GM18498 (cell line): ENCODE results near the gene ZNF783.
"Not testable (repeated sequence)": the region's sequence is repeated elsewhere in the genome, so short reads cannot be mapped to it uniquely, and the experiment has no call there.

Source experiments
- ATAC-seq: cut with Tn5 transposase; IDR thresholded peaks from one replicate; pipeline ENCODE4 v1.9.1; 2021; ENCODE audit warnings: mild to moderate bottlenecking, moderate library complexity; ENCODE audit not compliant: unreplicated experiment

Gene ZNF783

DNA sequence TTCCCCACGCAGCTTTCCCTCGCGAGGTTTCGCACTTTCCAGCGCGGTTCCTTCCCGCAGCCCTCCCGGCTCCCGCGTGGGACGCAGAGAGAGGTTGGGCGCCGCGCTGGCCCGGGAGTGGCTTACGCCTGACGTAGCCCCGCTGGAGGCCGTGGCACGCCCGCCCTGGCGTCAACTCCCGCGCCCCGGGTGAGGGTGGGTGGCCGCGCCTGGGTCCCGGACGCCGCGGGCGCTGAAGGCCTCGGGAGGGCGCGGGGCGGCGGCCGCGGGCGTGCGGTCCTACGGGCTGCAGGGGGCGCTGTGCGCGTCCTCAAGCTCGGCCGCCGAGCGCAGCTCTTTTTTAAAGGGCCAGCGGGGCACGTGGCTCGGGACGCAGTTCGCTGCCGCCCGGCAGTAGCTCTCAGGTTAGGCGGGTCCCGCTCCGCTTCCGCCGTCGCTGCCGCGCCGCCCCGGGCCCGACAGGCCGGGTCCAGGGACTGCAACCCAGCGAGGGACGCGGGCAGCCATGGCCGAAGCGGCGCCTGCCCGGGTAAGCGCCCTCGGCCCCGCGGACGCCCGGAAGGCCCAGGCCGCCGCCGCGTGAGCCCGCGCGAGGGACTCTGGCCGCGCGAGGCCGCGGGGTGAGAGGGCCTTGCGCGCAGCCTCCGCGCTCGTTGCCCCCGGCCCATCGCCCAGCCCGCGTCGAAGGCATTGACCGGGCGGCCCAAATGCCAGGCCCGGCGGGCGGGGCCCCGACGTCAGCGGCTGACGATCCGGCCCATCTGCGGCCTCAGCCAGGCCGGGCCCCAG, at the start of gene ZNF783:
Gene ZNF783, plus strand, starts transcription at position 368 of the 789 bp plus-strand sequence. Its CDS starts 138 bp downstream, at position 506.
- ATAC-seq = peak; percentile 91

DNA sequence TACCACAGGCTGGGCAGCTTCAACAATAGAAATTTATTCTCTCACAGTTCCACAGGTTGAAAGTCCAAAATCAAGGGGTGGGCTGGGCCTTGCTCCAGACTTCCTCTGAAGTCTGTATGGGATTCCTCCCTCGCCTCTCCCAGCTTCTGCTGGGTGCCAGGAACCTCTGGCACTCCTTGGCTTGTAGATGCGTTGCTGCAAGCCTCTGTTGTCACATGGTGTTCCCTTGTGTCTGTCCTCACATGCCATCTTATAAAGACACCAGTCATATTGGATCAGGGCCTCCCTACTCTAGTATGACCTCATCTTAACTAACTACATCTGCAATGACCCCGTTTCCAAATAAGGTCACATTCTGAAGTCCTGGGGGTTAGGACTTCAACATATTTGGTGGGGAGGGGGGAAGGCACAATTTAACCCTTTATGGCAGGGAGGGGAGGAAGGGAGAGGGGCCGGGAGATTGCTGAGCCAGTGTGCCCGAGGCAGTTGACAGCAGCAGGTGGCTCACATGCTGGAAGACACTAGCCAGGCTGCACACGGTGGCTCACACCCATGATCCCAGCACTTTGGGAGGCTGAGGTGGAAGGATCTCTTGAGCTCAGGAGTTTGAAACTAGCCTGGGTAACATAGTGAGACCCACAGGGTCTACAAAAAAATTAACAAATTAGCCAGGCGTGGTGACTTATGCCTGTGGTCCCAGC, 47.8 kb upstream of the ZNF783 start:
- ATAC-seq = no peak

DNA sequence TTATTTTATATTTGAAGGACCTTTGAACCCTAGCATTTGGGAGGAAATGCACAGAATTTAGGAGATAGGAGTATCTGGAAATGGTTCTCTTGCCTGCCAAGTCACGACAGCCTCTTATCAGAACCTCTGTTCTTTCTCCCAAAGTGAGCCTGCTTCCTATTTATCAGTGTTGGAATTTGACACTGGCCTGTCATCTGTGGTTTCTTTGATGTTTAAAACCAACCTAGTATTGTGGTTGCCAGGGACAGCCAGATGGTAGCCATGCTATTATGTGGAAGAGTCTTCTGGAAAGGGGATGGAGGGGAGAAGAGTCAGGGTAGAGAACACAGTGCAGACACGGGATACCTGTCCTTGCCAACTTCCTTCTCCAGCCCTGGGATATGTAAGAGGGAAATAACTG, 45.6 kb upstream of the ZNF783 start:
- ATAC-seq = no peak

DNA sequence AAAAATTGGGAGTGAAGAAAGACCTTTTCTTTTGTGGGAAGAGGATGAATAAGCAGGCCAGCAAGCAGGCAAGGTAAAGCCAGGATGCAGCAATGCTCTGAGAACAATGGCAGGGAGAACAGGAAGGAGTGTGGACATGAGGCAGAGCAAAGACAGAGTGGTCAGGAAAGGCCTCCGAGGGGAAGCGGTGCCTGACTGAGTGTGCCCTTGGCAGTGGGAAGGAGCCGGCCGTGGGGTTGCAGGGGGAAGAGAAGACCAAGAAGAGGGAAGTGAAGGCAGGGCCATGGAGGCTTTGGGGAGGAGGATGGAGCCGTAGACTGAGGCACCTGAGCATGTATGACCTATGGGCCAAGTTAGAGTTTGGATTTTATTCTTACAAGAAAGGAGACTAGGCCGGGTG, 44.4 kb upstream of the ZNF783 start:
- no peak for ATAC-seq

DNA sequence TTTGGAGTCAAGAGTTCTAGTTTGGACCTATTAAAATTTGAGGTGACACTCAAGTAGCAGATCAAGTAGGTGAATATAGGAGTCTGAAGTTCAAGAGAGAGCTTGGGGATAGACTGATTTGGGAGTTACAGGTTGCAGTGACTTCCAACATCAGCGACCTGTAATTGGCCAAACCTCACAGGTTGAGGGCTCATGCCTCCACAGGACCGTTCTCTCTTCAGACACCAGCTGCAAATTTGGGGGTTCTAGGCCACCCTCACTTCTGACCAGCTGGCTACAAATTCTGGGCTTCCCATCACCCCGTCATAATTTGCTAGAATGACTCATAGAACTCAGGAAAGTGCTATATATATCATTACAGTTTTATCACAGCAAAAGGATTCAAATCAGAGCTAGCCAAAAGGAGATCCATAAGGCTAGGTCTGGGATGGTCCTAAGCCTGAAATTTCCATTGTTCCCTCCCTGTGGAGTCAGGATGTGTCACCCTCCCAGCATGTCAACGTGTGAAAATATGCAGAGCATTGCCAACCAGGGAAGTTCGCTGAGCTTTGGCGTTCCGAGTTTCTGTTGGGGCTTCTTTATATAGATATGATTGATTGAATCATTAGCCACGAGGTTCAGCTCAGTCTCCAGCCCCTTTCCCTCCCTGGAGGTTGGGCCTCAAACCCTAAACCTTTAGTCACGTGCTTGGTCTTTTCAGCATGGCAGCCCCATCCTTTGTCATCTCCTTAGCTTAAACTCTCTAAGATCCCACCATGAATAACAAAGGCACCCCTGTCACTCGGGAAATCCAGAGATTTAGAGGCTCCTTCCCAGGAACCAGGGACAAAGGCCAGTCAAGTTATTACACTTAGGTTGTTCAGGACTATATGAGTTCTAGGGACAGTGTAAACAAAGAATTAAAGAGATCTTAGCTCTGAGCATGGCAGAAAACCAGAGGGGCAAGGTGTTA, 43.3 kb upstream of the ZNF783 start:
- ATAC-seq = no peak

DNA sequence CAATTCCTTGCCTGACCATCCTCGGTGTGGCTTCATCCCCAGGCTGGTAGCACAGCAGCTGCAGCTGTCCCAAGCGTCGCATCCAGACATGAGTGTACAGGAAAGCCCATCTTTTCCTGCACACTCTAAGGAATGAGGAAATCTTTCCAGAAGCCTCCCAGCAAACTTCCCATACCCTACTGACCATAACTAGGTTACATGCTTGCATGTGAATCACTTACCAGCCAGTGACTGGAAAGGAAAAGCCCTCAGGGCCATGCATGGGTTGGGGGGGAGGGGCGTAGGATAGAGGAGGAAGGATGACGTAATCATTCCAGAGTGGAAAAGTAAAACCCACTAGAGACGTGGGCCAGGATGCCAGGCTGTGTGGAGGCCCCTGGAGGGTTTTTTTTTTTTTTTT, 41.5 kb upstream of the ZNF783 start:
- ATAC-seq = no peak

DNA sequence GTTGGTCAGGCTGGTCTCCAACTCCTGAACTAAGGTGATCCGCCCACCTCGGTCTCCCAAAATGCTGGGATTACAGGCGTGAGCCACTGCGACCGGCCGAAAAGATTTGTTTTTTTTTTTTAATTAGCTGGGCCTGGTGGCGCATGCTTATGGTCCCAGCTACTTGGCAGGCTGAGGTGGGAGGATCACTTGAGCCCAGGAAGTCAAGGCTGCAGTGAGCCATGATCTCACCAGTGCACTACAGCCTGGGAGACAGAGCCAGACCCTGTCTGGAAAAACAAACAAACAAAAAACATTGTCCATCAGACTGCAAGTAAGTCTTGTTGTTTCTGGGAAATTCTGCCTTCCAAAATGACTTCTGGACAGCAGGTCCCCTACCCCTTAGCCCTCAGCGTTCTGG, 38.8 kb upstream of the ZNF783 start:
- no peak for ATAC-seq

DNA sequence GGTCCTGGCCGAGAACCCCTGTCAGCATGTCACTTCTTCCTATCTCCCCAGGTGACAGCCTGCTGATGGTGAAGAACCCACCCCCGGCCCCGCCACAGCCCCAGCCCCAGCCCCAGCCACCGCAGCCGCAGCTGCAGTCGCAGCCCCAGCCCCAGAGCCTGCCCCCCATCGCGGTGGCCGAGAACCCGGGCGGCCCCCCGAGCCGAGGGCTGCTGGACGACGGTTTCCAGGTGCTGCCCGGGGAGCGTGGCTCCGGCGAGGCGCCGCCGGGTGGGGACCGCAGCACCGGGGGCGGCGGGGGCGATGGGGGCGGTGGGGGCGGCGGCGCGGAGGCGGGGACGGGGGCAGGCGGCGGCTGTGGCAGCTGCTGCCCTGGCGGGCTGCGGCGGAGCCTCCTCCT, 38.2 kb upstream of the ZNF783 start:
- no peak for ATAC-seq

DNA sequence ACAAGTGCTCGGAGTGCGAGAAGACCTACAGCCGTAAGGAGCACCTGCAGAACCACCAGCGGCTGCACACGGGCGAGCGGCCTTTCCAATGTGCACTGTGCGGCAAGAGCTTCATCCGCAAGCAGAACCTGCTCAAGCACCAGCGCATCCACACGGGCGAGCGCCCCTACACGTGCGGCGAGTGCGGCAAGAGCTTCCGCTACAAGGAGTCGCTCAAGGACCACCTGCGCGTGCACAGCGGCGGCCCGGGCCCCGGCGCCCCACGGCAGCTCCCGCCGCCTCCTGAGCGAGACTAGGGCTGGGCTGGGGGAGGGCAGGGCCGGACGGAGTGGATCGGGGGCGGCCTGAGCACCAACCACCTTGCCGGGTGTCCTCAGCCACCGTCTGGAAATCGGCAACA, 37.6 kb upstream of the ZNF783 start:
- no peak for ATAC-seq

DNA sequence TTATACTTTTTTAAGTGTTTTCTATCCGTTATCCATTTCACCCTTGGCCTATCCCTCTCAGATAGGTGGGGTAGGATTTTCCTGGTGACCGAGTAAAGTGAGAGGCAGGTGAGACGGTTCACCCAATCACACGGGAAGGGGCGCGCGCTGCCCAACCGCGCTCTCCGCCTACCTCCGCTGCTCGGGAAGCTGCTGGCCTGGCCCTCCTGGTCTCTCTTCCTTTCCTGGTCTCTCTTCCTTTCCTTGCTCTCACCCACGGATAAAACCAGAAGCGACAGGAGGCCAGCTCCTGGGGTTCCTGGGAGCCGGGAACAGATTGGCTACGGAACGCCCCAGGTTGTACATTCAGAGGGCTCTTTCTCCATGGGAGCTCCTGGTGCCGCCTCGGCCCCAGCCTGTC, 36.9 kb upstream of the ZNF783 start:
- no peak for ATAC-seq

DNA sequence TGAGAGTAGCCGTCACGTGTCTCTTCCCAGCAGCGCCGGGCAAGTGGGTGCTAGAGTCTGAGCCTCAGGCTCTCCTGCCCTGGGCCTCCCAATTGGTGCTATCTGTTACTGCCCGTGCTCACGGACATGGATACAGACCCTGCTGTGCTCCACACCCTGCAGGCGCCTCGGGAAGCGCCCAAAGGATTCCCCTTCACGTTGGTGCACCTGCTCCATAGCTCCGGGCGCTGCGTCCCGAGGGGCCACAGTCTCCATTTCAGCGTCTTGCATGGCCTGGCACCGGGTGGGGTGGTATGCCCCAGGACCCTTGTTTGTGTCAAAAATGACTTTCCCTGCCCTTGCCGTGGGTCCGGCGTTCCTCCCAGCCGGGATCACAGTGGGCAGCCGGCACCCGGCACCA, 36.3 kb upstream of the ZNF783 start:
- no peak for ATAC-seq

DNA sequence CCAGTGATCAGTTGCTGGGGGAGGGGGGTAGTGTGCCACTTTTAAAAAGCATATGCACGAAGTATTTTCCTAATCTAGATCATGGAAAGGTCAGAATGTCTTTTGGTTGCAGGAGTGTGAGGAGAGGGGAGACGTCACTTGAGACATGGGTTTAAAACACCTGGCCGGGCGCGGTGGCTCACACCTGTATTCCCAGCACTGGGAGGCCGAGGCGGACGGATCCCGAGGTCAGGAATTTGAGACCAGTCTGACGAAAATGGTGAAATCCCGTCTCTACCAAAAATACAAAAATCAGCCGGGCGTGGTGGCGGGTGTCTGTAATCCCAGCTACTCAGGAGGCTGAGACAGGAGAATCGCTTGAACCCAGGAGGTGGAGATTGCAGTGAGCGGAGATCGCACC, 35.6 kb upstream of the ZNF783 start:
- ATAC-seq = not testable (repeated sequence)

DNA sequence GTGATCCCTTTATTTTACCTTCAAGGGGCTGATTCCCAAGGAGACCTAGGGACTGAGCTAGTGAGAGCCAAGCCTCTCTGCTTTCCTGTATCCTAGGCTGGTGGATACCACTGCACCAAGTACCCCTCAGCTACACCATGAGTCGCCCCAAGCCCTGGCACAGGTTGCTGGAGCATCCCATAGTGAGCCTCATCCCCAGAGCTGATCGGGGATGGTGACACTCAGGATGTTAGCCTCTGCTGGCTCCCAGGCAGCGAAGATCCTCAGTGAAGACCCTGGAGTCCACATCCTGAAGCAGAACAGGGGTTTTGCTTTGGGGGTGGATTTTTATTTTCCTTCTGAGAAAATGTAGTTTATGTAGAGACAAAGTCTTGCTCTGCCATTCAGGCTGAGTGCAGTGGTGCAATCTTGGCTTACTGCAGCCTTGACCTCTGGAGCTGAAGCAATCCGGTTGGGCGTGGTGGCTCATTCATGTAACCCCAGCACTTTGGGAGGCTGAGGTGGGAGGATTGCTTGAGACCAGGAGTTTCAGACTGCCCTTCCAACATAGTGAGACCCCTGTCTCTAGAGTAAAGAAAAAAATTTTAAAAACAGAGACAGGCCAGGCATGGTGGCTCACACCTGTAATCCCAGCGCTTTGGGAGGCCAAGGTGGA, 35.0 kb upstream of the ZNF783 start:
- ATAC-seq = no peak

DNA sequence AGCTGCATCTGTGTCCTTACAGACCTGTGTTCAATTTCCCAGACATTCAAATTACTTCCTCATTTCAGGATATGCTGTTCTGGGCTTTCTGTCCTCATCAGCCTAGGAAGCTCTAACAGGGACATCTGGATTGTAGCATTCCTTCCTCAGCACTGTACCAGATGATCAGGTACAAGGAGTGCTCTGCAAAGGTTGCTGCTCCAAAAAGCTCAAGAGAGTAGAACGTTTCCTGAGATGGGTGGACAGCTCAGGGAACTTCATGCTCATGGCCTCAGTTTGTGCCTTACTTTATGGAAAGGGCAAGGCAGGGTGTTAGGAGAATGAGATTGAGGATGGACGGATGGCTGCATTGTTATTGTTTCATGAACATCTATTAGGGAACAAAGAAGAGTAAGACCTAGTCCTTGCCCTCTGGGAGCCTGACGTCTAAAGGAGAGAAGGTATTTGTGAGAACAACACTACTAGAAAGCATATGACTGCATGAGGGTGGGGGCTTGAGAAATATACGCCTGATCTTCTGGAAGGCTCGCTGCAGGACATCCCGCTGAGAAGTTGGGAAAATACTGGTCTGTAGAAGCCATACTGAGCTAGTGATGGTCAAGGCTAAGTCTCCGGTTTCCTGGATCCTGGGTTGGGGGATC, 33.0 kb upstream of the ZNF783 start:
- no peak for ATAC-seq

DNA sequence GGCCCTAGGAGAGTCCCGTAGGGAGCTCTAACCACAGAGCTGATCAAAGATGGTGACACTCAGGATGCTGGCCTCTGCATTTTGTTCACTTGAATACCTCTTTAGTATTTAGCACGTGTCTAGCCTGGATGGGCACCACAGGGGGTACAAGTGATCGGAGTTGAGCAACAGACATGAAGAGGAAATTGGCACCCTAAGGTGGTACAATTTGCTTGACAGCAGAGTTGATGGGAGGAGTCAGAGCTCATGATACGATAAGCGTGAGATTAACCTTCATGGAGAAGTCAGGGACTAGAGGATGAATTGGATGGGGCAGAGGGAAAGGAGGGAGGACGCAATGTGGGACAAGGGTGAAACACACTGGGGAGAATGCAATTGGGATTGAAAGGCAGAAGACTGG, 32.5 kb upstream of the ZNF783 start:
- no peak for ATAC-seq

DNA sequence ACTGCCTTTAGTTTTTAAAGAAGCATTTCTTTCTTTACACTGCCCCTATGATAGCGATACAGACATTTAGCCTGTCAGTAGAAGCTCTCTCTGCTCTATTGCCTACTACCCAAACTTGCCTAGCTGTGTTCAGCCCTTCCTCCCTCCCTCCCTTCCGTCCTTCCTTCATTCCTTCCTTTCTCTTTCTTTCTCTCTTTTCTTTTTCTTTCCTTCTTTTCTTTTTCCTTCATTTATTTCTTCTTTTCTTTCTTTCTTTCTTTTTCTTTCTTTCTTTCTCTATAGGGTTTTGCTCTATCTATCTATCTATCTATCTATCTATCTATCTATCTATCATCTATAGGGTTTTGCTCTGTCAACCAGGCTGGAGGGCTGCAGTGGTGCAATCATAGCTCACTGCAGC, 29.6 kb upstream of the ZNF783 start:
- no peak for ATAC-seq

DNA sequence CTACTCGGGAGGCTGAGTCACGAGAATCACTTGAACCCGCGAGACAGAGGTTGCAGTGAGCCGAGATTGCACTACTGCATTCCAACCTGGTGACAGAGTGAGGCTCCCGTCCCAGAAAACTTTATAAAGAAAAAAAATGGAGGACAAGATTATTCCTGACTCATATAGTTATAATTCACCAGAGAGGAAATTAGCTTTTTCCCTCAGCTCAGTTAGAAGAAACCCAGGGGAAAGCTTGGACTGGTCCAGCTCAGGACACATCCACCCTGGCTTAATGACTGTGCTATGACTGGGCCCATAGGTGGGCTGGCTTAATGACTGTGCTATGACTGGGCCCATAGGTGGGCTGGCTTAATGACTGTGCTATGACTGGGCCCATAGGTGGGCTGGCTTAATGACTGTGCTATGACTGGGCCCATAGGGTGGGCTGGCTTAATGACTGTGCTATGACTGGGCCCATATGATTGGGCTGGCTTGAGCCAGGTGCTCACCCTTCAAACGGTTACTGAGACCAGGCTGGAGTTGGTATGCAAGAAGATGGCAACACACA, 28.3 kb upstream of the ZNF783 start:
- not testable (repeated sequence) for ATAC-seq

DNA sequence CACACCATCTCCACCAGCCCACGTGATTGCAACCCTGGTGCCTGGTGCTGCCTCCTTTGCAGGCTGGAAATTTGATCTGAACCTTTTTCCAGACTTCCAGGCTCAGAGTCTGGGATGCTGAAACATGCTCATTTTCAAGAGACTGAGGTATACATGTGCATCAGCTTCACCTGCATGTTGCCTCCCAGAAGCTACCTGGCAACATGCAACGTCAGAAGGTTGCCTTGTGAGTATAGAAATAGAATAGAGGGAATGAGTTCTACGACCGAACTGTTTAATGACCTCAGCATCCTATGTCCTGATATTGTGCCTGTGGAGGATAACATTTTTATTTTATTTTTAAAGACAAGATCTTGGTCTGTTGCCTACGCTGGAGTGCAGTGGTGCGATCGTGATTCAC, 24.5 kb upstream of the ZNF783 start:
- no peak for ATAC-seq

DNA sequence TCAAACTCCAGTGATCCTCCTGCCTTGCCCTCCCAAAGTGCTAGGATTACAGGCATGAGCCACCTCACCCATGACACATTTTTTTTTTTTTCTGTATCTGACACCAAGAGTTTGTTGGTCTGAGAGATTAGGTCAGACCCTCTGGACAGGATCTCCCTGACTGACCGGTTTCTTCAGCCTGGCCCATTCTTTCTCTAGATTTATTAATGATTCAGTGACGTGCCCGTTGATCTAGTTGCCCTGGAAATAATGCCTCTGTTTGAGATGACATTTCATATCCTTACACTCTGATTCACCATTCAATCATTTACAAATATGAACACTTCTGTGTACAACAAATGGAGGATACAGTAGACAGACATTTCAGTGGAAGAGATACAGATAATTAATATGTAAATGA, 23.9 kb upstream of the ZNF783 start:
- ATAC-seq = no peak
